Vagina (tissue), 2 donors: ENCODE measurements around the gene TES.

Experiments
- POLR2A ChIP-seq, 2 donors: fragments of 450-650 bp; IDR thresholded peaks; one replicate each; pipeline ENCODE4 v1.6.1; 2017; ENCODE audit warnings: antibody characterized with exemption in 2 of 2, mild to moderate bottlenecking in 2 of 2, moderate library complexity in 2 of 2
- TF ChIP-seq, protein P1 (sequence below), 3 experiments: fragments of 450-650 bp in 2 of 3; fragments of 200-600 bp in 1 of 3; sonication (generic) in 1 of 3; IDR thresholded peaks; one replicate each; pipeline ENCODE4 v1.5.1; 2017 to 2019; ENCODE audit warnings: antibody characterized with exemption in 3 of 3, mild to moderate bottlenecking in 2 of 3, moderate library complexity in 2 of 3

DNA sequence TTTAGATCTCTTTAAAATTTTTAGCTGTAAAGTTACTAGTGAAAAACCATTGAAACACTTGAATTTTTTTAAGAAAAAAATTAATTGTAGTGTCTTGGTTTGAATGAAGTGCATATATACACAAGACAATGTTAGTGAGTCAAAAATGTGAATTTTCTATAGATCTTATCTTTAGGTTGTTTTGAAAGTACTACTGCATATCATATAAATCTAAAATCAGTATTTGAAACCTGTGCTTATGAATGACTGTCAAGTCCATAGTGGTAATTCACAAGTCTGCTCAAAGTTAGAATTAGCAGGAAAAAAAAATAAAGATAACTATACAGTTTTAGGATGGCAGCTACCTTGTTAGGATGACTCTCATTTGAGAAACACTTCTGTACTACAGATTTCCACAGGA lies 25.0 kb downstream of the TES start:
- TF ChIP-seq, protein P1, sequence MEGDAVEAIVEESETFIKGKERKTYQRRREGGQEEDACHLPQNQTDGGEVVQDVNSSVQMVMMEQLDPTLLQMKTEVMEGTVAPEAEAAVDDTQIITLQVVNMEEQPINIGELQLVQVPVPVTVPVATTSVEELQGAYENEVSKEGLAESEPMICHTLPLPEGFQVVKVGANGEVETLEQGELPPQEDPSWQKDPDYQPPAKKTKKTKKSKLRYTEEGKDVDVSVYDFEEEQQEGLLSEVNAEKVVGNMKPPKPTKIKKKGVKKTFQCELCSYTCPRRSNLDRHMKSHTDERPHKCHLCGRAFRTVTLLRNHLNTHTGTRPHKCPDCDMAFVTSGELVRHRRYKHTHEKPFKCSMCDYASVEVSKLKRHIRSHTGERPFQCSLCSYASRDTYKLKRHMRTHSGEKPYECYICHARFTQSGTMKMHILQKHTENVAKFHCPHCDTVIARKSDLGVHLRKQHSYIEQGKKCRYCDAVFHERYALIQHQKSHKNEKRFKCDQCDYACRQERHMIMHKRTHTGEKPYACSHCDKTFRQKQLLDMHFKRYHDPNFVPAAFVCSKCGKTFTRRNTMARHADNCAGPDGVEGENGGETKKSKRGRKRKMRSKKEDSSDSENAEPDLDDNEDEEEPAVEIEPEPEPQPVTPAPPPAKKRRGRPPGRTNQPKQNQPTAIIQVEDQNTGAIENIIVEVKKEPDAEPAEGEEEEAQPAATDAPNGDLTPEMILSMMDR (IDR thresholded peaks at IDR 0.05) = no peak
- no peak for TF ChIP-seq POLR2A (IDR thresholded peaks at IDR 0.05)
